ENCODE measurements around the gene DISP3. TPM values are rescaled to one million over a fixed set of nuclear protein-coding genes. Genes with fewer than 3 reads are reported as not detected.

Gene DISP3
- total RNA-seq, 3 donors from 2014 or later = 0.23 to 0.57 (median 0.29) TPM

DNA sequence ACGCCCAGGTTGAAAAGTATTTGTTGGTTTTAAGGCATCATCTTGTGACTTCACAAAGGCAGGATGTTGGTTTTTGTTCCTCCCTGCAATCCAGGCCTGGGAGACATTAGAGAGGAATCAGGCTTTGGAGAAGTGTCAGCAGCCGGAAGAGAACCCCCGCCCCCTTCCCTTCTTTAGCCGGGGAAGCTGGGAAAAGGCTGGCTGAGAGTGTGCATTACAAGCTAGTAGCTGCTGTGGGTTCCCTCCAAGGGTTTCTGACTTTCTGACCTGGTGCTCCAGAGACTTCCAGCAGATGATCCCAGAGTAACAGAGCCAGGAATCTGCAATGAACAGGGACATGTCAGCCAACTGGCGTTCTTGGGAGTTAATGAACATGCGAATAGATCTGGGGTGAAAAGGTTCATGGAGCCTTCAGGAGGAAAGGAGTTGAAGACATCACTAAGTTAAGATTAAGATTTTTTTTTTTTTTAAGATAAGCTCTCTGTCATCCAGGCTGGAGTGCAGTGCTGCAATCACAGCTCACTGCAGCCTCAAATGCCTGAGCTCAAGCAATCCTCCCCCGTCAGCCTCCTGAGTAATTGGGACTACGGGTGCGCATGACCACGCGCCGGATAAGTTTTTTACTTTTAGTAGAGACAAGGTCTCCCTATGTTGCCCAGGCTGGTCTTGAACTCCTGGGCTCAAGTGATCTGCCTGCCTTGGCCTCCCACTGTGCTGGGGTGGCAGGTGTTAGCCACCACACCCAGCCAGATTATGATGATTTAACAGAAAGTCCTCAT is 7.5 kb downstream of the DISP3 start:
- Mint-ChIP-seq H3K4me3 (no peak overlapping the region), H3K36me3 (ENCODE audit: insufficient read depth) (no peaks in the 10 kb centered on the region), H3K27me3 (ENCODE audit: low read depth) (peaks cover 28% of the 10 kb centered on the region), H3K4me1 (ENCODE audit: low read depth) (no peaks in the 10 kb centered on the region), H3K9me3 (no peaks in the 10 kb centered on the region)
- ATAC-seq (no peak), DNase-seq (no peak)

DNA sequence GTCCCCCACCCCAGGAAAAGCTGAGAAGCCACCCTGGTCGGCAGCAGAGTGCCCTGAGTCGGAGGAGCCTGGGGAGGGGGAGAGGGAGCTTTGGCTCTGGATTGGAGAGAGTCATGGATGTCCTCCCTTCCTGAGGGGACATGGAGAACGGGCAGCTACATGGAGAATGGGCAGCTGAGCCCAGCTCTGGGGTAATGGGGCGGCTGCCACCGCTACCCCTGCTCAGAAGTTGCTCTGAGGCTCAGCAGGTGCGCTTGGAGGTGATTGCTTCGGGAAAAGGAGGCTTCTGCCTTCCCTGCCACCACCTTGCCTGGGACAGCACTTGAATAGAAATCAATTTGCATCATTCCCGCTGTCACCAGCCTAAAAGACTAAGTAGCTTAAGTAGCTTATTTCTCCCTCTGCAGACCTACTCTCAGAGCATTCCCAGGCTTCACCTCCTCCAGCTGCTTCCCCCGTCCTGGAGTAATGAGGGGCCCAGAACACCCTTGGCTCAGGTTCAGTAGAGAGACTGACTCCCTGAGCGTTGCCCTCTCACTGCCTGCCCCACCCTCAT is 8.3 kb downstream of the DISP3 start:
- DNase-seq (no peak), ATAC-seq (no peak)
- Mint-ChIP-seq H3K27me3 (ENCODE audit: low read depth) (peaks cover 20% of the 10 kb centered on the region), H3K9me3 (no peaks in the 10 kb centered on the region), H3K36me3 (ENCODE audit: insufficient read depth) (no peaks in the 10 kb centered on the region), H3K4me1 (ENCODE audit: low read depth) (no peaks in the 10 kb centered on the region), H3K4me3 (no peak overlapping the region)

DNA sequence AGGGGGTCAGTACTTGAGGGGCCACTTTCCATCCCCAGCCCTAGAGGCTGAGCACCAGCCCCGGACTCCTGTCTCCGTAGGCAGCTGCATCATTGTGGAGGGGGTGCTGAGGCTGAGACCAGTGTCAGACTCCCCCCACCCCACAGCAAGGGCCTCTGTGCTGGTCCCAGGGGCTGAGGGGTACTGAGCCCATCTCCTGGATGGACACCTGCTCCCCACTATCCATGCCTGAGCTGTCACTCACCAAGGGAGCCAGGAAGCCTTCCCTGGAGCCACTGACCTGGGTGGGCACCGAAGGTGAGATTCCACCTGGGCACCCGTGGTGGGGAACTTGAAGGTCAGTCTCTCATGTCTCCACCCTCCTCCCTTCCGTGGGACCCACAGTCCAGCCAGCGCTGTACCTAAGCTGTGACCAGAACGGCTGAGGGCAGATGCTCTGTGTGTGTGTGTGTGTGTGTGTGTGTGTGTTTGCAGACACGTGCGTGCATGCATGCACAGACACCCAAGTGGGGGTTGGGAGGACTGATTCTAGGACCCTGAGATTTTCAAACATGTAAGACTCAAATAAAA is 9.3 kb downstream of the DISP3 start:
- no peak for ATAC-seq
- Mint-ChIP-seq H3K4me1 (ENCODE audit: low read depth) (no peaks in the 10 kb centered on the region), H3K27me3 (ENCODE audit: low read depth) (peaks cover 18% of the 10 kb centered on the region), H3K9me3 (no peaks in the 10 kb centered on the region), H3K36me3 (ENCODE audit: insufficient read depth) (no peaks in the 10 kb centered on the region), H3K4me3 (no peak overlapping the region)
- no peak for DNase-seq

DNA sequence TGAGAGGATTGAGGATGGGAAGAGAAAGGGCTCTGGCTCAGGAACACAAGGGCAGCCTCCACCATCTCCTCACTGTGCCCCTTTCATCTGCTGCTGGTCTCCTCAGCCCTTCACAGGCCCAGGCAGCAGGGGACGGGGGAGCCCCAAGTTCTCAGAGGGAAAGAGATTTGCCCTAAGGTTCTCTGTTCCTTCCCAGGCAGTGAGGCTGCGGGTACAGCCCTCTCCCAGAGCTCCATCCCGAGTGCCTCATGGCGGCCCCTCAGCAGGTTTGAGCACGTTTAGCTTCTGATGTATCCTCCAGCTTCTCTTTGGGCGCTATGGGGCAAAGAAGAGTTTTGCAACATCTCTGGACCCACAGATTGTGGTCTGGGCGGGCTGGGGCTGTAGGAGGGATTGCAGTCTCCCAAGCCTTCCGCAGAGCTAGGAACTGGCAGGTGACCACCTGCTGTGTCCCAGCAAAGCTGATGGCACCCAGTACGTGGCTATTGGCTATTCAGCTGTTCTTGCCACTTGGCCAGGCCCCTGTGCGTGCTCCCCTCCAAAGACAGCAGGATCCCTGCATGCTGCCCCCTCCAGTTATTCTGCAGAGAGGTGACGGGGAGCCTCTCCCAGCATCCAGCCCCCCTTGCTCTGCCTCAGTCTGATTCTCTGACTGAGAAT is 10.1 kb downstream of the DISP3 start:
- Mint-ChIP-seq H3K36me3 (ENCODE audit: insufficient read depth) (no peaks in the 10 kb centered on the region), H3K4me3 (no peak overlapping the region)
- no peak for ATAC-seq

DNA sequence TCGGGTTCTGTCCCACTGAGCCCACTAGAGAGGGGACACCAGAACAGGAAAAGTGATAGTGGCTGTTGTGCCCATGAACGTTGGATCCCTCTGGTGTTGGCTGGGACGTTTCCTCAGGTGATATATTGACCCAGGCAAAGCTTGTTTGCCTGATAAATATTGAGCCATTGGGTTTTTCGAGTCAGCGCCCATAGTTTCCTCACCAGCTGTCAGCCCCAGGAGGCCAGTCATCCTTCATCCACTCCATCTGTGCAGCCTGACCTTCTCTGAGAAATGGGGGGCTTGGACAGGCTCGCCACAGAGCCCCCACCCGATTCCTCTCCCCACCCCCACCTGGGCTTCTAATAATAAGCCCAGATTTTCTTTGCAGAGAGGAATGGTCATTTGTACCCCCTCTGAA is 13.3 kb downstream of the DISP3 start:
- DNase-seq = no peak
- no peak for ATAC-seq
- no peaks in the 10 kb centered on the region for H3K9me3 Mint-ChIP-seq

More for the DNA sequence above, 10.1 kb downstream of the DISP3 start:
- DNase-seq = no peak
- H3K27me3 Mint-ChIP-seq (ENCODE audit: low read depth) = peaks cover 18% of the 10 kb centered on the region
- no peaks in the 10 kb centered on the region for H3K4me1 Mint-ChIP-seq (ENCODE audit: low read depth)
- H3K9me3 Mint-ChIP-seq = no peaks in the 10 kb centered on the region

DNA sequence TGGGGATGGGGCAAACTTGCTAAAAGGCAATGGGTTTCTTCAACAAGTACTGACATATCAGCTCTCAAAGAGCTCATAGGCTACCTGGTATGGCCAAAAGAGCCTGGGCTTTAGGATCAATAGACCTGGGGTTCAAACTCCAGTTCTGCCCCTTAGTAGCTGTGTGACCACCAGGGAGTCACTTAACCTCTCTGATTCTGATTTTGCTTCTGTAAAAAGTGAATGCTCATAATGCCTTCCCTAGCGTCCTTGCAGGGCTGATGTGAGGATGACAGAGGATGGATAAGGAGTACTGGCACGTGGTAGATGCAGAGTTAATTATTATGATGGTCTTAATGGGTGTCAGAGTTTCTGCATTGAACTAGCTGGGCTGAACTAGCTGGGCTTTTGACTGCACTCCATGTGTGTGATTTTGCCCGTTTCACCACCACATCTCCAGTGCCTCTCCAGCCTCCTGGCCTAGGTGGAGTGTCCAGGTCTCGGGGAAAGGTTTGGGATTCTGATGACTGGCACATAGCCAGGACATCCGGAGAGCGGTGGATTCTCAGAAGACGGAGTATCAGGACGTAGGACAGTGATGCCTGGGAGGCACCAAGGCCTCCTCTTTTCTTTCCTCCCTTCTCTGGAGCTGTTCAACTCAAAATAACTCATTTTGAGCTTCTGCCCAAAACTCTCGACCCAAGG is 15.2 kb downstream of the DISP3 start:
- no peak for ATAC-seq
- H3K27me3 Mint-ChIP-seq (ENCODE audit: low read depth) = peaks cover 19% of the 10 kb centered on the region
- DNase-seq = no peak
- H3K36me3 Mint-ChIP-seq (ENCODE audit: insufficient read depth) = no peaks in the 10 kb centered on the region
- H3K4me1 Mint-ChIP-seq (ENCODE audit: low read depth) = no peaks in the 10 kb centered on the region
- no peaks in the 10 kb centered on the region for H3K9me3 Mint-ChIP-seq
- no peak overlapping the region for H3K4me3 Mint-ChIP-seq

More for the DNA sequence above, 13.3 kb downstream of the DISP3 start:
- no peaks in the 10 kb centered on the region for H3K4me1 Mint-ChIP-seq (ENCODE audit: low read depth)
- H3K27me3 Mint-ChIP-seq (ENCODE audit: low read depth) = peaks cover 14% of the 10 kb centered on the region
- no peaks in the 10 kb centered on the region for H3K36me3 Mint-ChIP-seq (ENCODE audit: insufficient read depth)
- no peak overlapping the region for H3K4me3 Mint-ChIP-seq

DNA sequence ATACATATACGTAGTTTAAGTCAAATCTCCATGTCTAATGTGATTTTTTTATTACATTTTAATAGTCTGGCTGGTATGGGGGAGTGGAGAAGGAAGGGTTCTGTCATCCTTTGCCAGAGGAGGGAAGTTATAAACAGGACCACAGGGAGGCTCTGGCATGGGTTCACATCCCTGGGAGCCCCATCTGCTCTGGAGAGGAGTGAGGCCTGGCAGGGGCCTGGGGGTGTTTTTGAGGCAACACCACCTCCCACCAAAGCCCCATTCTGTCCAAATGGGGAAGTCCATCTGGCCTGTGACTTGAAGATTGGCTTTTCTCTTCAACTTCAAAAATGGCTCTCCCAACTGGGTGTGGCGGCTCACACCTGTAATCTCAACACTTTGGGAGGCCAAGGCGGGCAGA is 15.8 kb downstream of the DISP3 start:
- H3K9me3 Mint-ChIP-seq = no peaks in the 10 kb centered on the region
- no peaks in the 10 kb centered on the region for H3K36me3 Mint-ChIP-seq (ENCODE audit: insufficient read depth)
- H3K4me3 Mint-ChIP-seq = no peak overlapping the region
- H3K27me3 Mint-ChIP-seq (ENCODE audit: low read depth) = peaks cover 14% of the 10 kb centered on the region
- no peaks in the 10 kb centered on the region for H3K4me1 Mint-ChIP-seq (ENCODE audit: low read depth)
- DNase-seq = no peak
- no peak for ATAC-seq

DNA sequence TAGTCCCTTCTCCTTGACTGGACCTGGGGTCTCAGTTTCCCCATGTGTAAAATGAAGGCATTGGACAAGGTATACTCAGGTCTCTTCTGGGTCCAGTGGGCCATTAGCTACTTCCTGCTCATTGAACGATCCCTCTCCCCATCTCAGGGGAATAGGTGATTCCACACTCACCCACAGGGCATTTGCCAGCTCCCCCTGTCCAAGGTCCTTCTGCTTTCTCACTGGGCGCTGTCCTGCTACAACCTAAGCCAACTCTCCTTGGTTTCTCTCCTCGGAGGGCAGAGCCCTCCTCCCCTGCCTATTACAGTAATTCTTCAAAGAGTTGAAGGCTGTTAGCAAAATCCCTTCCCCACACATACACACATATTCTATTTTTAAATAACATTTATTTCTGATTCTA is 16.6 kb downstream of the DISP3 start:
- Mint-ChIP-seq H3K36me3 (ENCODE audit: insufficient read depth) (no peaks in the 10 kb centered on the region), H3K4me3 (no peak overlapping the region), H3K9me3 (no peaks in the 10 kb centered on the region), H3K4me1 (ENCODE audit: low read depth) (no peaks in the 10 kb centered on the region), H3K27me3 (ENCODE audit: low read depth) (peaks cover 13% of the 10 kb centered on the region)
- no peak for DNase-seq
- ATAC-seq = no peak

DNA sequence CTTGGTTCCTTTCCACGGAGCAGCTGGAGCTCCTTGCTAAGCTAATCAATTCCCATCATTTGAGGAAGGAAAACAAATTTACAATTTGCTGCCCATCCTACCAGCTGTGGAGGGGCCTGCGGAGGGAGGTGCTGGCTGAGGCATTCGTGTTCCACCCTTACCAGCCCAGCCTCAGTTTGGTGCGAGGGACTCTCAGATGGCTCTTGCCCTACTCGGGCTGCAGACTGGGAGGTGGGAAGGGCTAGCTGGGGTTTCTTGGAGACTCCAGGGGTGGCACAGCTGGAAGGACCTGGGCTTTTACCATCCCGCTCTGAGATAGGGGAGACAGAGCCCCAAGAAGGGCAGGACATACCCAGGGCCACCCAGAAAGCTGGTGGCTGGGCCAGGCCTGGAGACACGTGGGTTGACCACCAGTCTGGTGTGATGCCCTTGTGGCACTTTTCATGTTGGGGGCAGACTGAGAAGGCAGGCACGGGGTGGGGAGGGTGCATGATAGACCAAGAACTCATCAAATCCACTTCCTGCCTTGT is 17.7 kb downstream of the DISP3 start:
- Mint-ChIP-seq H3K36me3 (ENCODE audit: insufficient read depth) (no peaks in the 10 kb centered on the region), H3K4me1 (ENCODE audit: low read depth) (no peaks in the 10 kb centered on the region), H3K4me3 (no peak overlapping the region), H3K9me3 (no peaks in the 10 kb centered on the region), H3K27me3 (ENCODE audit: low read depth) (peaks cover 15% of the 10 kb centered on the region)
- no peak for DNase-seq
- no peak for ATAC-seq

DNA sequence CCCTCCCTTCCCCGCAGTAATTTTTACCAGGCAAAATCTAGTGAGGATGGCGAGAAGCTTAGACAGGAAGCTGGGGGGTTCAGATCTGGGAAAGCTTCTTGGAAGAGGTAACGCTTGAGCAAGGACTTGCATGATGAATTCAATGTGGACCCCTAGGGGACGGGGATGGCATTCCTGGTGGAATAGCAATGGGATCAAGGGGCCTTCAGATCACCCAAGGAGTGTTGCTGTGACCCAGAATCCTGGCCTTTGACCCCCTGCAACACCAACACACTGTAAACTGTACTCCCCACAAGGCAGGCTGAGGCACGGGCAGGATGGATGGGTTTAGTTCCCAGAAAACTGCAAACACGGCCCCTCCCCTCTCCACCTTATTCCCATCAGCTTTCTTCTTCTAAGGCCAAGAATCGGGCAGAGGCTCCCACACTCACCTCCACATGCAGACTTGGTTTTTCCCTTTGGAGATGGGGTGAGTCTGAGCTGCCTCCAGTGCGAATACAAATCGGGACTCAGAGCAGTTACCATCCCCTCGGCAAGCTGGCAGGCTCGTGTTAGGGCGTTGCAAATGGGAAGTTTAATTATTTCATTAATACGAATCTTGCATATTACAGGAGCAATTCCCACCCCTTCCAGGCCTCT is 20.1 kb downstream of the DISP3 start:
- no peak overlapping the region for H3K4me3 Mint-ChIP-seq
- no peaks in the 10 kb centered on the region for H3K4me1 Mint-ChIP-seq (ENCODE audit: low read depth)
- ATAC-seq (no peak), DNase-seq (no peak)
- peaks cover 6% of the 10 kb centered on the region for H3K9me3 Mint-ChIP-seq
- H3K27me3 Mint-ChIP-seq (ENCODE audit: low read depth) = peaks cover 24% of the 10 kb centered on the region
- H3K36me3 Mint-ChIP-seq (ENCODE audit: insufficient read depth) = peaks cover 6% of the 10 kb centered on the region

DNA sequence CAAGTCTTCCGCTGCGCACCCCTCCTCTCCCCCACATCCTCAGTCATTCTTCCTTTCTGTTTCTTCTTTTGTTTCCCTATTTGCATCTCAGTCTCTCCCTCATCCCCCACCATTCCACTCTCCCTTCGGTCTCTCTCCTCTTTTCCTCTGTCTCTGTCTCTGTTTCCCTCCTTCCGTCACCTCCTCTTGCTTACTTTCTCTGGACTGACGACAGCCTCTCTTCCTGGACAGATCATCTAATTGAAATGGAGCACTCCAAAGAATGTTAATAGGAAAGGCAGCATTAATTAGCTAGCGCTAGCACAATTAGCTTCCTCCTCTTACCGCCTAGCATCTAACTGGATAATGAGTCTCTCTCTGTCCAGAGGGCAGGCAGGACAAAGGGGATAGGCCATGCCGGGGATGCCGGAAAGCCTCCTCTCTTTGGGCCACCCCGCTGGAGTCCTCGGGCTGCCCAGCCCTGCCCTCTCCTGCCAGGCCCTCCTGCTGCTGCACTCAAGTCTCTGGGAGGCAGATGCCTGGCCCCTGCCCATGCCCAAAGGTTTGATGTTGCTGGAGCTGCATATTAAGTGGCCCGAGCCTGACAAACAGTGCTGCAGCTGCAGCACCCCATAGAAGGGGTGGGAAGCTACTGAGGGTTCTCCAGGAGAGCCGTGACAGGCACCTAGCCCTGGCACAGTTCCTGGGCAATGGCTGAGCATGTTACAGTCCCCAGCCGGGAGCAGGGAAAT is 20.8 kb downstream of the DISP3 start:
- peaks cover 10% of the 10 kb centered on the region for H3K9me3 Mint-ChIP-seq
- no peak for DNase-seq
- H3K4me3 Mint-ChIP-seq = no peak overlapping the region
- H3K4me1 Mint-ChIP-seq (ENCODE audit: low read depth) = no peaks in the 10 kb centered on the region
- ATAC-seq = no peak
- H3K36me3 Mint-ChIP-seq (ENCODE audit: insufficient read depth) = peaks cover 11% of the 10 kb centered on the region
- H3K27me3 Mint-ChIP-seq (ENCODE audit: low read depth) = peaks cover 24% of the 10 kb centered on the region

DNA sequence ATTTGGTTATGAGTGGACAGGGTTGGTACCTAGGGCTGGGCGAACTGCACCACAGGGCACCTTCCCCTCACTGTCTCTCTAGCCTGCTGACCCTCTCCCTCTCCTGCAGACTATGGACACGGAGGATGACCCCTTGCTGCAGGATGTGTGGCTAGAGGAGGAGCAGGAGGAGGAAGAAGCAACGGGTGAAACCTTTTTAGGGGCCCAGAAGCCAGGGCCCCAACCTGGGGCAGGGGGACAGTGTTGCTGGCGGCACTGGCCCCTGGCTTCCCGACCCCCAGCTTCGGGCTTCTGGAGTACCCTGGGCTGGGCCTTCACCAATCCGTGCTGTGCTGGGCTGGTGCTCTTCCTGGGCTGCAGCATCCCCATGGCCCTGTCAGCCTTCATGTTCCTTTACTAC is 21.9 kb downstream of the DISP3 start:
- peaks cover 11% of the 10 kb centered on the region for H3K36me3 Mint-ChIP-seq (ENCODE audit: insufficient read depth)
- ATAC-seq (no peak), DNase-seq (no peak)
- H3K27me3 Mint-ChIP-seq (ENCODE audit: low read depth) = peaks cover 24% of the 10 kb centered on the region
- no peak overlapping the region for H3K4me3 Mint-ChIP-seq
- no peaks in the 10 kb centered on the region for H3K4me1 Mint-ChIP-seq (ENCODE audit: low read depth)
- peaks cover 19% of the 10 kb centered on the region for H3K9me3 Mint-ChIP-seq

DNA sequence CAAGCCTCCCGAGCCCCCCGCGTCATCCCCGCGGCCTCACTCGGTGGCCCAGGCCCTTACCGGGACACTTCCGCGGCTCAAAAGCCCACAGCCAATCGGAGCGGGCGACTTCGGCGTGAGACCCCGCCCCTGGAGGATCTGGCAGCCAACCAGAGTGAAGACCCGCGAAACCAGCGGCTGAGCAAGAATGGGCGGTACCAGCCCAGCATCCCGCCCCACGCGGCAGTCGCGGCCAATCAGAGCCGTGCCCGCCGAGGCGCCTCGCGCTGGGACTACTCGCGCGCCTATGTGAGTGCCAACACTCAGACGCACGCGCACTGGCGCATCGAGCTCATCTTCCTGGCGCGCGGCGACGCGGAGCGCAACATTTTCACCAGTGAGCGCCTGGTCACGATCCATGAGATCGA is 22.5 kb downstream of the DISP3 start:
- Mint-ChIP-seq H3K4me3 (peak overlapping the region; percentile 27), H3K36me3 (ENCODE audit: insufficient read depth) (peaks cover 15% of the 10 kb centered on the region), H3K4me1 (ENCODE audit: low read depth) (no peaks in the 10 kb centered on the region), H3K9me3 (peaks cover 25% of the 10 kb centered on the region), H3K27me3 (ENCODE audit: low read depth) (peaks cover 24% of the 10 kb centered on the region)
- DNase-seq (no peak), ATAC-seq (peak in 1 of 2 donors; percentile 57)
